HFFc6 (cell line): ENCODE data around the gene CYSRT1. TPM values are rescaled to one million over a fixed set of nuclear protein-coding genes. Genes with fewer than 3 reads are reported as not detected.

Experiments used
- DNase-seq: peaks from one replicate; pipeline ENCODE4 v3.0.0-alpha.2; 2018
- H3K27ac Mint-ChIP-seq: 2 replicates; pipeline ENCODE4 v1.8.0; 2020; ENCODE audit warnings: mild to moderate bottlenecking, mixed read lengths
- H3K27me3 Mint-ChIP-seq: 2 replicates; pipeline ENCODE4 v1.8.0; 2021; ENCODE audit warnings: mild to moderate bottlenecking, moderate library complexity, mixed read lengths; ENCODE audit not compliant: insufficient read depth
- H3K36me3 Mint-ChIP-seq: 2 replicates; pipeline ENCODE4 v1.8.0; 2021; ENCODE audit warnings: low read depth, mixed read lengths
- H3K4me1 Mint-ChIP-seq: 2 replicates; pipeline ENCODE4 v1.8.0; 2020; ENCODE audit warnings: low read depth, mixed read lengths
- H3K4me3 Mint-ChIP-seq: 2 replicates; pipeline ENCODE4 v1.8.0; 2020; ENCODE audit warnings: mild to moderate bottlenecking, moderate library complexity, mixed read lengths
- H3K9me3 Mint-ChIP-seq: 2 replicates; pipeline ENCODE4 v1.8.0; 2020; ENCODE audit warnings: mild to moderate bottlenecking, mixed read lengths
- CTCF ChIP-seq: fragments of 200-600 bp; sonication (generic); IDR thresholded peaks from 2 replicates; pipeline ENCODE4 v1.5.0; 2021; ENCODE audit warnings: antibody characterized with exemption, mild to moderate bottlenecking
- total RNA-seq, 6 experiments: library from RNA; stranded (reverse); fragmentation: NEBNext Ultra II Directional; extraction: Animal tissue kit (Norgen Biotek cat#: 25700); gene quantifications; 2 replicates in 1 of 6; 3 replicates in 5 of 6; pipeline ENCODE4 v1.2.3, GENCODE V29; 2021

The CYSRT1 gene
- total RNA-seq, 6 experiments from 2014 or later, result 0.41 to 0.97 (median 0.68) TPM

- Mint-ChIP-seq H3K4me1 (peaks cover 5% of the 10 kb centered on the region; the same call in 1 of the 2 replicates), H3K9me3 (no peaks in the 10 kb centered on the region), H3K36me3 (no peaks in the 10 kb centered on the region), H3K27ac (peak overlapping the region; percentile 52; the same call in 1 of the 2 replicates), H3K27me3 (no peaks in the 10 kb centered on the region; the same call in 1 of the 2 replicates), H3K4me3 (no peak overlapping the region)
- DNase-seq, result no peak
- TF ChIP-seq CTCF, result no peak
Observed at GRCh38 chr9:137218754-137219271, 6.2 kb upstream of the CYSRT1 start.

GRCh38 chr9:137219757-137220316, 5.1 kb upstream of the CYSRT1 start:
- no peaks in the 10 kb centered on the region for H3K36me3 Mint-ChIP-seq
- peaks cover 5% of the 10 kb centered on the region; the same call in 1 of the 2 replicates for H3K4me1 Mint-ChIP-seq
- no peak overlapping the region for H3K4me3 Mint-ChIP-seq
- no peaks in the 10 kb centered on the region; the same call in 1 of the 2 replicates for H3K27me3 Mint-ChIP-seq
- no peak overlapping the region for H3K27ac Mint-ChIP-seq
- TF ChIP-seq CTCF, result no peak
- no peaks in the 10 kb centered on the region for H3K9me3 Mint-ChIP-seq
- DNase-seq, result no peak

GRCh38 chr9:137220317-137221094, 4.5 kb upstream of the CYSRT1 start:
- Mint-ChIP-seq H3K36me3 (no peaks in the 10 kb centered on the region), H3K4me1 (peaks cover 5% of the 10 kb centered on the region; the same call in 1 of the 2 replicates), H3K27me3 (no peaks in the 10 kb centered on the region; the same call in 1 of the 2 replicates), H3K9me3 (no peaks in the 10 kb centered on the region), H3K27ac (no peak overlapping the region), H3K4me3 (no peak overlapping the region)
- no peak for DNase-seq
- no peak for TF ChIP-seq CTCF

GRCh38 chr9:137221095-137221505, 3.9 kb upstream of the CYSRT1 start:
- no peaks in the 10 kb centered on the region for H3K9me3 Mint-ChIP-seq
- no peaks in the 10 kb centered on the region; the same call in 1 of the 2 replicates for H3K27me3 Mint-ChIP-seq
- no peak for DNase-seq
- H3K36me3 Mint-ChIP-seq, result no peaks in the 10 kb centered on the region
- no peak for TF ChIP-seq CTCF
- no peak overlapping the region for H3K4me3 Mint-ChIP-seq
- H3K4me1 Mint-ChIP-seq, result peaks cover 5% of the 10 kb centered on the region; the same call in 1 of the 2 replicates
- H3K27ac Mint-ChIP-seq, result no peak overlapping the region

GRCh38 chr9:137221506-137222111, 3.4 kb upstream of the CYSRT1 start:
- Mint-ChIP-seq H3K27me3 (no peaks in the 10 kb centered on the region; the same call in 1 of the 2 replicates), H3K9me3 (no peaks in the 10 kb centered on the region), H3K4me1 (peaks cover 5% of the 10 kb centered on the region; the same call in 1 of the 2 replicates), H3K27ac (no peak overlapping the region), H3K36me3 (no peaks in the 10 kb centered on the region), H3K4me3 (no peak overlapping the region)
- DNase-seq, result no peak
- TF ChIP-seq CTCF, result peak; percentile 8; the same call in 1 of the 2 replicates
